GM18498 (cell line): ENCODE measurements around the gene PAEP.

Experiments used
- ATAC-seq: cut with Tn5 transposase; IDR thresholded peaks from one replicate; pipeline ENCODE4 v1.9.1; 2021; ENCODE audit warnings: mild to moderate bottlenecking, moderate library complexity; ENCODE audit not compliant: unreplicated experiment

Gene PAEP

GRCh38 chr9:135591506-135592330, 30.2 kb downstream of the PAEP start:
- no peak for ATAC-seq

GRCh38 chr9:135592331-135592590, 30.7 kb downstream of the PAEP start:
- no peak for ATAC-seq

DNA sequence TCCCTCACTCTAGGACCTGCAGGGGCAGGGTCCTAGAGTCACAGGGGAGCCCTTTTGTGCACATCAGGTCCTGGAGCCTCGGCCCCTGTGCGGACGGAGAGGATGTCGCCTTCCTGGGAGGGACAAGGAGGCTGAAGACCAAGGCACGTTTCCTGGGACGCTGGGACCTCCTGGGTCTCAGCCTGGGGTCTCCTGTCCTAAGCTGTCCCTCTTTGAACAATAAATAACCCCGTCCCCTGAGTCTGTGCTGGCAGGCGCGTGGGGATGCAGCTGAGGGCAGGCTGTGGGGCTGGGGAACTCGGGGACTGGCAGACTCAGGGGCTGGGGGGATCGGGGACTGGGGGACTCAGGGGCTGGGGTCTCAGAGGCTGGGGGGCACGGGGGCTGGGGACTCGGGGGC, 31.1 kb downstream of the PAEP start:
- ATAC-seq: no peak

- no peak for ATAC-seq
Observed at GRCh38 chr9:135596211-135596610, 34.7 kb downstream of the PAEP start.

DNA sequence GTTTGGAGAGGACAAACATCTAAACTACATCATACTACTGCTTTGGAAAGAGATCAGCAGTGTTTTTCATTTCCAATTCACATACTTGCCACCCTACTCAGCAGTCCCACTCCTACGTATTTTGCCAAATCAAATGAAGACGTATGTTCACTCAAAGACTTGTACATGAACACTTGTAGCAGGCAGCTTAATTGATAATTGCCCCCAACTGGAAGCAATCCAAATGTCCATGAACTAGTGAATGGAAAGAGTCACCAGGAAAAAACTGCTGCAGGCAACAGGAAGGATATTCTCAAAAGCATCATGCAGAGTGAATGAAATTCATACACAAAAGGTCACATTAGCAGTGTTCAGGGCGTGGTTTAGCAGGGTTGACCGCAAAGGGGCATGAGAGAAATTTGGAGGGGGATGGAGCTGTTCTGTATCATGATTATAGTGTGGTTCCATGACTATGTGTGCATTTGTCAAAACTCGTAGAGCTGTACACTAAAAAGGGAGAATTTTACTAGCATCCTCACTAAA, 38.8 kb downstream of the PAEP start:
- ATAC-seq: no peak

- ATAC-seq: no peak
Observed at GRCh38 chr9:135601988-135602387, 40.4 kb downstream of the PAEP start.

DNA sequence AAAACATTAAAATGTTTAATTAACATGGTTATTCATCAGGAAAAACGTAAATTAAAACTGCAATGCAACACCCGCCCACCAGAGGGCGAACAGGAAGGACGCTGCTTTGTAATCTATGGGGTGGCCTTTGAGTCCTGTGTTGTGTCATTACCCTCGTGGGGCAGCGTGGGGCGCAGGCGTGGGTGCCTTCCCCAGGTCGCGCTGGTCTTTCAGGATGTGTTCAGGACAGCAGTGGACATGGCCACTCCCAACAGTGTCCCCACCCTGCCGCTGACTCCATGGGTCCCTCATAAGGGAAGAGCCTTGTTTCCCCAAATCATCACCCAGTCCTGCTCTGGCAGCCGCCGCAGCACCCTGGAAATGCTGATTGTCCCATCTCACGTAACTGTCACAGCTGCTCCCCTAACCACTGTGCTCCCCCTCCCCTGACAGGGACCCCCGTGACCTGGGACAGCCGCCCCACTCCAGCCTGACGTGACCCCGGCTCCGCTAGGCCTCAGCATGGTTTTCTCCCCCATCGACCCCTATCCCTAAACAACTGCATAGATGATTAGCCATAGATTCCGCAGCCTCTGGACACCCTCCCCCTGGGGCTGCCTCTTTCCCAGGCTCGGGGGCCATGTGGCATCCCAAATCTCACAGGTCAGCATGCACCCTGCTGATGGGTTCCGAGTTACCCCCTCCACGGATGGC, 41.4 kb downstream of the PAEP start:
- no peak for ATAC-seq

GRCh38 chr9:135604437-135605237, 43.1 kb downstream of the PAEP start:
- ATAC-seq: no peak

DNA sequence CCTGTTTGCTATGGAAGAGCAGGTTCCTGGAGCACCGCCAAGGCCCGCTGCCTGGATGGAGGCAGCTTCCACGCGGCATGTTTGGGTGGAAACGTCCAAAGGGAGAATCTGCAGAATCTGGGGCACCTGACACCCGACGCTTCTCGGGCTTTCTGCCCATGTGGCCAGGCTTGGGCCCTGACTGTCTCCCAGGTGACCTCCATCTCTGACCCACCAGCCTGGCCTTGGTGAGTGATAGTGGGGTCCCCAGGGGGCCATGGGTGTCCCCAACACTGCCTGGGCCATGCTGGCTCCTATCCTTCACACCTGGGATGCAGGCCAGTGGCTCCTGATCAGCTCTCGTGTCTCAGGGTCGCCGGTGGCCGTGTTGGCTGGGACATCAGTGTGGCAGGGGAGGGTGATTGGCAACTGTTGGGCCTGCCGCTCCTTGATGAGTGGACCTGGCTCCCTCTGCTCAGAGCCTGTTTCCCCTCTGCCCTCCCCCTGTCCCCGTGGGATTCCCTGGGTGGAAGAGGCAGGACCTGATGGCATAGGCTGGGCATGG, 43.8 kb downstream of the PAEP start:
- ATAC-seq: no peak

- no peak for ATAC-seq
Observed at GRCh38 chr9:135606885-135607259, 45.3 kb downstream of the PAEP start.

DNA sequence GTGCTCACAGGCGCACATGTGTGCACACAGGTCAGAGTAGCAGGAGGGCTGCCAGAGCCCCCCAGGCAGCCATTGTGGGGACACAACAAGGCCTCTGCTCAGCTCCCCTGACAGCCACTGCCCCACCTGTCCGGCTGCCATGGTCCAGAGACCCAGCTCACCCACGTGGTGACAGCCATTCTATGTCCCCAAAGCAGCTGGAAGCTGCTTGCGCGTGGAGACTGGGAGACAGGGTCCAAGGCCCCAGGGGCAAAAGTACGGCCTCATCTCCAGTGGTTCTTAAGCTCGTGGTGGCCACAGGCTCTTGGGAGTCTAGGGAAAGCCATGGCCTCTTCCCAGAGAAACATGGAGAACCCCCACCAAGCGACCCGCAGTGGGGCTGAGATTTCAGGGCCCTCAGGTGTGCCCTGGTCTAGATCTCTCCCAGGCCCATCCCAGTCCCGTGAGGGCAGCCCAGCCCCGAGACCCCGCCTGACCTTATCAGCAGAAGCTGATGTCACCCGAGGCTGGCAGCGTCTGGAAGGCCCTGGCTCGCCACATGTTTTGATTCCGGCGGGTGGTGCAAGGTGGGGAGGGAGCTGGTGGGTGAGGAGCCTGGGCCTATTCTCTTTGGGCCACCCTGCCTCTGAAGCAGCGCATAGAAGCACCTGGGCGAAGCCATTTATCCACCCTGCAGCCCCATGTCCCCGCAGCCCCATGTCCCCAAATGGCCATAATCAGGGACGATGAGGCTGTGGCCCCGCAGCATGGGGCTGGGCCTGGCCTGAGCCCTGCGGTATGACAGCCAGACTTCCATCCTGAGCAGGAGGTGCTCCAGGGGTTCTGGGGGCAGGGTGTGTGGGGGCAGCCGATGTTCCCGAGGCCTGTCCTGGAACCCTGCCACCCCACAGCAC, 46.1 kb downstream of the PAEP start:
- no peak for ATAC-seq

DNA sequence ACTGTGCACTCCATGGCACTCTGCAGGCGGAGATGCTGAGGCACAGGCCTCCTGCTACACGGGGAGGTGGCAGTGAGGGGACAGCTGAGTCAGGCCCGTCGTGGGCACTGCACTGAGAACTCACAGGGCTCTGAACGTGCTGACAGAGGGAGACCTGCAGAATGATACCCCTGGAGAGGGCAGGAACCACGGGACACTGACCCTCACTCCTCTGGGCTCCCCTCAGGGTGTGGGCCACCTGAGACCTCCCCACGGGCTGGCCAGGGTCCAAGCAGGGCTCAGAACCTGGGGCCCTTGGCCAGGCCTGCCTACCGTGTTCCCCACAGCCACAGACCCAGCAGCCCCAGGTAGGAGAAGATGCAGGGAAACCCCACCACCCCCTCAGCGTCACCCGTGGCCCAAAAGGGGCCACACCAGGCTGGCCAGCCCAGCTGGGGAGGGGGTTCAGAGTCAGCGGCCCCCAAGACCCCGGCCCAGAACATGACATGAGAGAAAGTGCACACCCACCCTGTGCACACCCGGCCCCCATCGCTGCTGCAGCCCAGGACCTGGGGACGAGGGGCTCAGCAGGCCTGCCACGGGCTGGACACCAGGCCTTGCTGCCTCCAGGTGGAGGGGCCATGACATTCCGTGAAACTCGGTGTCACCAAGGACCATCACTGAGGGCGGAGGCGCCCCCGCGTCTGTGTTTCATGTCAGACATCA, 46.9 kb downstream of the PAEP start:
- ATAC-seq: no peak

- ATAC-seq: no peak
Observed at GRCh38 chr9:135608999-135609317, 47.4 kb downstream of the PAEP start.

GRCh38 chr9:135609366-135609955, 47.9 kb downstream of the PAEP start:
- no peak for ATAC-seq

GRCh38 chr9:135610290-135611141, 49.0 kb downstream of the PAEP start:
- ATAC-seq: no peak

DNA sequence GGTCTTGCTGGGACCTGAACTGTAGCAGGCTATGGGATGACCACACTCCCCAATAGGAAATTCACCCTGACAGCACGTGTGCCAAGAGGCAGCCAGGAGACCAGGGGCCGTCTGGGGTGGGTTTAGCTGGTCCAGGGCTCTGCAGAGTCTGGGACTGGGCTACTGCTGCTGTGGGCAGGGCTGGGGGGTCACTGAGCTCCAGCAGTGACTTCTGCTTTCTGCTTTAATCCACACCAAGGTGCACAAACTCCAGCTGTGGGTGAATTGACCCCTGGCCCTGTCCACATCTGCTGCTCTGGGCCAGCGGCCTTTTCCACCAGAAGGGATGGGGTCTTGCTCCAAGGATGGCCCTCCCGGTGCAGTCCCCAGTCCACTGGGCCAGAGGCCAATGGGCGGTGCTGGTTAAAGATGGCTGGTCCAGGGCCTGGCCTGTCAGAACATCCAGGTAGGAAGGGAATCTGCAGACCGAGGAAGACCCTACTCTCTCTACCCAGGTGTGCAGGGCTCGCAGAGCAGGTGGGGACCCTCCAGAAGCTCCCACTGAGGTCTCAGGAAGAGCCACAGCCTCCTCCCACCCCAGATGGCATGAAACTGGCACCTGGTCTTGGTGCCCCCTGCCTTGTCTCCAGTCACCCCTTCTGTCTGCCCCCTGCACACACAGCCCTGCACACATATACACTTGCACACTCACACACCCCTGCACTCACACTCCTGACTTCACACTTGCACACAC, 49.8 kb downstream of the PAEP start:
- ATAC-seq: no peak

DNA sequence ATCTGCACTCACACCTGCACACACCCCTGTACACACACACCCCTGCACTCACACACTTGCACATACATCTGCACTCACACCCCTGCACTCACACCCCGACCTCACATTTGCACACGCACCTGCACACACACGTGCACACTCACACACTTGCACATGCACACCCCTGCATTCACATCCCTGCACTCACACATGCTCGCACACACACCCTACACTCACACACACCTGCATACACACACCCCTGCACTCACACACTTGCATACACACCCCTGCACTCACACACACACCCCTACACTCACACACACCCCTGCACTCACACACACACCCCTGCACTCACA, 50.3 kb downstream of the PAEP start:
- no peak for ATAC-seq

GRCh38 chr9:135612437-135612836, 50.9 kb downstream of the PAEP start:
- ATAC-seq: no peak
